NCI-H128 (cell line): ENCODE results near the gene CH25H.

ENCODE experiments used
- DNase-seq: peaks from one replicate; lab custom pipeline; 2025; ENCODE audit not compliant: unreplicated experiment; lab: John Stamatoyannopoulos, UW

The CH25H gene

DNA sequence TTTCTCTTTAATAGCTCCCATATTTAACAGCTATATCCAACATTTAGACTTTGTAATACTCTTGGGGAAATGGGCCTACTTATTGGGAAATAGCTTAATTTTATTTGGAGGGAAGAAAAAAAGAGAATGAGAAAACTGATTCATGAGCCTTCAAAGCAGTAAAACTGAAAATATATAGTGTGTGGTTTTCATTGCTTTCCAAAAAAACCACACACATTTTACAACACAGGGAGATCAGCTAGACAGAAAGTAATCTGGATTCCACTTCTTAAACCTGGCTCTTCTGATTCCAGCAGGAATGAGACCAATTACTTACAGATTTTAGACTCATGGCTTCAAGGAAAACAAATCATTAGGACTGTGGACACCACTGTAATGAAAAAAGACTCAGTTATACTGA, 48.7 kb downstream of the CH25H start:
- DNase-seq = no peak

GRCh38 chr10:89156161-89156835, 50.8 kb downstream of the CH25H start:
- no peak for DNase-seq
